Gastrocnemius medialis (tissue), 4 donors: Measurements from ENCODE around the gene CEP97.

Experiments
- CTCF ChIP-seq, 5 experiments: fragments of 450-650 bp in 3 of 5; fragments of 200-600 bp in 2 of 5; sonication (generic) in 2 of 5; IDR thresholded peaks in 4 of 5; conservative IDR thresholded peaks in 1 of 5; 1 replicate in 4 of 5; 2 replicates in 1 of 5; pipeline ENCODE4 v1.5.1; 2016 to 2019; ENCODE audit warnings: antibody characterized with exemption in 5 of 5, mild to moderate bottlenecking in 3 of 5, moderate library complexity in 3 of 5
- POLR2A ChIP-seq, 2 donors: fragments of 450-650 bp; IDR thresholded peaks; one replicate each; pipeline ENCODE4 v1.6.1; 2017; ENCODE audit warnings: antibody characterized with exemption in 2 of 2, mild to moderate bottlenecking in 2 of 2, moderate library complexity in 2 of 2

- TF ChIP-seq CTCF (IDR thresholded peaks at IDR 0.05 in 4 of 5, conservative IDR thresholded peaks at IDR 0.05 in 1 of 5) (no peak), POLR2A (IDR thresholded peaks at IDR 0.05) (no peak)
These were observed 71.8 kb downstream of the CEP97 start for GRCh38 chr3:101796077-101796680.
